G401 (cell line): ENCODE data around the gene CBX4. TPM values are rescaled to one million over a fixed set of nuclear protein-coding genes. Genes with fewer than 3 reads are reported as not detected.

ENCODE experiments used
- DNase-seq: peaks from one replicate; pipeline ENCODE4 v3.0.0-alpha.2; 2015; ENCODE audit warnings: low spot score
- in situ Hi-C: cut with HindIII; loops from 2 replicates; pipeline ENCODE4 v1.10.0; 2016; ENCODE audit warnings: low sequenced_read_pairs, mixed read lengths
- total RNA-seq: library from RNA; depleted of rRNA; stranded (reverse); fragments of >200 nt; shearing (Covaris generic); gene quantifications from 2 replicates; pipeline ENCODE4 v1.2.3, GENCODE V29; 2014; rRNA removed

Gene CBX4
- 13.5 and 20.9 TPM in 2 replicates for total RNA-seq

DNA sequence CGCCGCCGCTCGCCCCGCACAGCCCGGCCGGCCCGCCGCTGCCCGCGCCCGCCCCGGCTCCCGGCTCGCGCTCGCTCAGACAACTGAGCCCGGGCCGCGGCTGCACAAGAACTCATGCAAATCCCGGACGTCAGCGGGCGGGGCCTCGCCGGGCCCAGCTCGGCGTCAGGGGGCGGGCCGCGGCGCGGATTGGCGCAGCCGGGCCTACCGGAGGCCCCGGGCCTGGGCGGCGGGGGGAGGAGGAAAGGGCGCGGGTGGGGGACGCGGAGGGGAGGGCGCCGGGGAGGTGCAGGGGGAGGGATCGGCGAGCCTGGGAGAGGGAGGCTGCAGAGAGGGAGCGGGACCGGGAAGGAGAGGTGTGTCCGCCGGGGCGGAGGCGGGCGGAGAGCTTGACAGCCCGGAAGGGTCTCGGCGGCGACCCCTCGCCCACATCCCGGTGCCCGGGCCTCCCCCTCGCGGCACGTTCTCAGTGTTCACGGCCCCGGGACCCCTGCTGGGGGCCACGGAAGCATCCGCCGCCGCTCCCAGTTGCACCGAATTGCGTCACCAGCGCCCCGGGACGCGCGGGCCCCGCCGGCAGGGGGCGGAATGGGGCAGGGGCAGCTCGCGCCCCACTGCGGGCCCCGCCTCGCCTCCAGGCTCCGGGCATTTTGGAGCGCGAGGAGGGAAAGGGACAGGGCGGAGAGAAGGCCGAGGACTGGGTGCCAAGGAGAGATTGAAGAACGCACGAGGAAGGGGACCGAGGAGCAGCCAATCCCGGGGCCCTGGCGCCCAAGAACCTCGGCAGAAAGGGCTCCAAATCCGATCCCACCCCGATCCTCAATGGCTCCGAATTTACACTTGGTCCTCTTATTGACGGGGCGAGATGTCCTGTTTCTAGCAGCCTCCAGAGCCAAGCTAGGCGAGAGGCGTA lies at the start of gene CBX4:
Gene CBX4 (minus strand): TSS at position 85 of the 913 bp plus-strand sequence. CDS start 189 bp downstream, outside the sequence.
- in situ Hi-C loops, result no loop called here
- peak; percentile 92 for DNase-seq

DNA sequence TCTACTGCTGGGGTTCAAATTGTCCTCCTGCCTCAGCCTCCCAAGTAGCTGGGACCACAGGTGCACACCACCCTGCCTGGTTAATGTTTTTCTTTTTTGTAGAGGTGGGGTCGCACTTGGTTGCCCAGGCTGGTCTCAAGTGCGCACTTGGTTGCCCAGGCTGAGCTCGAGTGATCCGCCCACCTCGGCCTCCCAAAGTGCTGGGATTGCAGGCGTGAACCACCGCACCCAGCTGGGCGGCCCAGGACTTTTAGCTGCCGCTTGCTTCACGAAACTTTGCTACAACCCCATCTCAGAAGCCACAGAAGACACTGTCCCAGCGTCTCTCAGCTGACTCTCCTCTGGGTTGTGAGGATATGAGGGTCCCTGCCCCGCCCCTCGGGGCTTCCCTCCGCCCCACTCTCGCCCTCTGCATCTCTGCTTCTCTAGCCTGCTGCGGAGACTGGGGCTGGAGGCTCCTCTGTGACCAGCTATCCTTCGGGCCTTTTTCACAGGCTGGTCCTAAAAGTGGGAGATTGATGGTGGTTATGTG lies 48.8 kb upstream of the CBX4 start:
- in situ Hi-C loops, result no loop called here
- no peak for DNase-seq

DNA sequence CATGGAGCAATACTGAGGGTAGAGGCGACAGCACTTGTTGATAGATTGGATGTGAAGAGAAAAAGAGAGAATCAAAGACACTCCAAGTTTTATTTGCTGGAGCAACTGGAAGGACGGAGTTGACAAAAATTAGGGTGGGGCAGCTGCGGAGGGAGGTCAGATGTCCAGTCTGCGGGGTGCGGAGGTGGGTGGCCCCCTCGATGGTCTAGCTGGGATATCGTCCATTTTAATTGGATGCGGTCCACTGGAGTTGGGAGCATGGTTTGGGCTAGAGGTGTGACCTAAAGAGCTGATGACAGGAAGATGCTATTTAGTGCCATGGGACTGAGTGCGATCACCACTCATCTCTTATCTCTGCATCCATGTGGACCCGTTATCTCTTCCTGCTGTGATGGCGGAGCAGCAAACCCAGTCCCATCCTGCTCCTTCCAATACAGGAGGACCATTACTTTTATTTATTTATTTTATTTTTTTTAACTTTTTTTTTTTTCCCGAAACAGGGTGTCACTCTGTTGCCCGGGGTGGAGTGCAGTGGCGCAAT lies 48.3 kb upstream of the CBX4 start:
- no peak for DNase-seq
- in situ Hi-C loops, result no loop called here

DNA sequence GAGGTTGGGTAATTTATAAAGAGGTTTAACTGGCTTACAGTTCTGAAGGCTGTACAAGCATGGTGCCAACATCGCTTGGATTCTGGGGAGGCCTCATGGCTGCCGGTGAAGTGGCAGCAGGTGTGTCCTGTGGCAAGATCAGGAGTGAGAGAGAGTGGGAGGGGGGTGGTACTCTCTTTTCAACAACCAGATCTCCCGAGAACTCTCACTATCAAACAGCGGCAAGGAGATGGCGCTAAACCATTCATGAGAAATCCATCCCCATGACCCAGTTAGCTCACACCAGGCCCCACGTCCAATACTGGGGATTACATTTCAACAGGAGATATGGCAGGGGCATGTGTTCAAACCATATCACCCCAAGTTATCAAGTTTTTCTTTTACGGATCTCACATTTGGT lies 44.0 kb upstream of the CBX4 start:
- in situ Hi-C loops, result no loop called here
- DNase-seq, result no peak

DNA sequence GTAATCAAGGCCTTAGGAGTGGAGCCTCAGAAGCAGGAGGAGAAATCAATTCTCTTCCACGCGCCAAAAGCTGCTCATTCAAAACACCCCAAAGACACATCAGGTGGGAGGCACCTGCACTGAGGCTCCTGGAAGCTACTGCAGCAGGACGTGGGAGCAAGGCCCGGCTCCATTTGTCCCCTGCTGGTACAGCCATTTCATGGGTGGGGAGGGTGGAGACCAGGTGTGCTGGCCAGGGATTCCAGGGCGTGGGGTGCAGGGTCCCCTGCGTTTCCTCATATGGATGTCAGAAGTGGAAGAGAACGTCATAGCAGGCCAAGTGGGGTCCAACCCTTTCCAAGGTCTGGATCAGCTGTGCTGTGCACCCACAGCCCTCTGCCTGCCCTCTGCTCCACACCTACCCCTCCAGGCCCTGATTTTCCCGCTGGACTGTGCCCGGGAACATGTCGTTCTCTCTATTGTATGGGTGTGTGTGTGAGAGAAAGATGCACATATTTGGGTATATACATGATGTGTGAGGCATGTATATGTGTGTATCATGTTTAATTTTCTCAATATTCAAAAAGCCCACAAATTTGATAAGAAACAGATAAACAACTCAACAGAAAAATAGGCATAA lies 39.2 kb upstream of the CBX4 start:
- DNase-seq, result no peak
- in situ Hi-C loops, result no loop called here

DNA sequence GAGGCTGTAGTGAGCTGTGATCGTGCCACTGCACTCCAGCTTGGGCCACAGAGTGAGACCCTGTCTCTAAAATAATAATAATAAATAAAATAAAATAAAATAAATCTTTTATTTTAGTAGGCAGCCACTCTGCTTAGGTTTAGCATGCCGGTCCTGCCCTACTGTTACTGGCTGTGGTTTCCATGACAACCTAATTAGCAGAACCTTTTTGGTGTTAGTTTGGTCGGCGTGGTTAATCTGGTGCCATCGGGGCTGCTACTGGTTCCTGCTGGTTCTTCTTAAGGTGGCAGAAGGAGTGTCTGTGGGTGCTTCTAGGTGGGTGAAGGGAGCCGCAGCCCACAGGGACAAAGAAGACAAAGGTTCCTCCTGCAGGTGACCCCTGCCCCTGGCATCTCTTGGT lies 37.8 kb upstream of the CBX4 start:
- in situ Hi-C loops, result no loop called here
- DNase-seq, result no peak

DNA sequence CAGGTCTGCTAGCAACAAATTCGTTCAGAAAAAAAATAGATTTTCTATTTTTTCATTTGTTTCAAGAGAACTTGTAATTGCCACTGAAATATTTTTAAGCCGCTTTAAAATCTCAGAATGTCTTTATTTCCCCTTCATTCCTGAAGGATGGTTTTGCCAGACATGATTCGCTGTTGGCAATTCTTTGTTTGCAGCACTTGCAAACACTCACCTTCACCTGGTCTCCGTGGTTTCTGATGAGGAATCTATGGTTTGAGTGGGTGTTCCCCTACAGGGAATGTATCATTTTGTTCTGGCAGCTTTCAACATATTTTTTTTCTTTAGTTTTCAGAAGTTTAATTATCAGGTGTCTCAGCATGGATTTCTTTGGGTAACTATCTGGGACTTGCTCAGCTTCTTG lies 36.3 kb upstream of the CBX4 start:
- DNase-seq, result no peak
- in situ Hi-C loops, result no loop called here

DNA sequence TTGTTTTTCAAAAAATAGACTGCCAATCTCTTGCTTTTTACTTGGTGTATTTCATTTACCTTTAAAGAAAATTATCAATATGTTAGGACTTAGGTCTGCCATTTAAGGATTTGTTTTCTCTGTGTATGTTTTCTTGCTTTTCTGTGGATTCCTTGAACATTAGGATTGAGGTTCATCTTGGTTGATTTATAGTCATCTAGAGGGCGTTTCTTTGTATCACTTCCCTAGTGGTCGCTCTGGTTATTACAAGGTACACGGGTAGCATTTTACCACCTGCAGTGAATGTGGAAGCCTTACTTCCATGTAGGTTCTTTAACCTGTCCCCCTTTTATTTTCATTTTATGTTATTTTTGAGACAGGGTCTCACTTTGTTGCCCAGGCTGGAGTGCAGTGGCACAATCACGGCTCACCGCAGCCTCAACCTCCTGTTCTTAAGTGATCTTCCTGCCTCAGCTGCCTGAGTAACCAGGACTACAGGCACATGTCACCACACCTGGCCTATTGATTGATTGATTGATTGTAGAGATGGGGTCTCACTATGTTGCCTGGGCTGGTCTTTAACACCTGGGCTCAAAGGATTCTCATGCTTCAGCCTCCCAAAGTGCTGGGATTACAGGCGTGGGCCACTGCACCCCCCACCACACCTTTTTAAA lies 35.2 kb upstream of the CBX4 start:
- in situ Hi-C loops, result no loop called here
- peak; percentile 23 for DNase-seq

DNA sequence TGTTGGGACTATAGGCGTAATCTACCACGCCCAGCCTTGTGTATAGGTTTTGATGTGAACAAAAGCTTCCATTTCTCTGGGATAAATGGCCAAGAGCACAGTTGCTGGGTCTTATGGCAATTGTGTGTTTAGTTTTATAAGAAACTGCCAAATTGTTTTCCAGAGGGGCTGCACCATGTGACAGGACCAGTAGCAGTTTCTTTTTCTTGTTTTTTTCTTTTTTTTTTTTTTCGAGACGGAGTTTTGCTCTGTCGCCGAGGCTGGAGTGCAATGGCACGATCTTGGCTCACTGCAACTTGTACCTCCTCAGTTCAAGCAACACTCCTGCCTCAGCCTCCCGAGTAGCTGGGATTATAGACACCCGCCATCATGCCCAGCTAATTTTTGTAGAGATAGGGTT lies 34.3 kb upstream of the CBX4 start:
- in situ Hi-C loops, result no loop called here
- DNase-seq, result no peak

DNA sequence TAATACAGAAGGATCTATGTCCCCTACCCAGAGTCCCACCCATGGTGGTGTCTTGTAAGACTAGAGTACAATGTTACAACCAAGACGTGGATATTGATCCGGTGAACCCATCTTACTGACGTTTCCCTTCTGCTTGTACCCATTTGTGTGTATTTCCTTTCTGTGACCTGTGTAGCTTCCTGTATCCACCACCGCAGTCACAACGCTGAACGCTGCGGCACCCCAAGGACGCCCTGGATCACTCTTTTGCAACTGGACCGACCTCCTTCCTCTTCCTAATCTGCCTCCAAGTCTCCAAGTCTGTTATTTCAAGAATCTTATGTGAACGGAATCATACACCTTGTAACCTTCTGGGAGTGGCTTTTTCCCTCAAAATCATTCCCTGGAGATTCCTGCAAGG lies 33.5 kb upstream of the CBX4 start:
- no peak for DNase-seq

DNA sequence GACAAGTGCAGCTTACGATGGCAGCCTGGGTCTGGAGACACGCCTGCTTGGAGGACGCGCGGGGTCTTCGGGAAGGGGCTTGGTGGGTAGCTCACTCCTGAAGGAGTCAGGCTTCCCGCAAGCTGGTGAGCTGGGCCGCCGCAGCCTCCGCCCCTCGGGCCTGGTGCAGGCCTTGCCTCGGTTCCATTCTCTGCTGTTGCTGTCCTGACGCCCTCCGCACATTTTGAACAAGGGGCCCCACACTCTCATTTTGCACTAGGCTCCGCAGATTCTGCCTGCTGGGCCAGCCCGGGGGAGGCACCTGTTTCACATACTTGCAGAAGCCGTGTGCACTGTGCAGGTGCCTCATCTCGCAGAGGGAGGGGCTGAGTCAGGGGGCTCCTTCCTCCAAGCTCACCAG lies 31.9 kb upstream of the CBX4 start:
- in situ Hi-C loops, result no loop called here
- no peak for DNase-seq

More for the DNA sequence above, 33.5 kb upstream of the CBX4 start:
- in situ Hi-C loops, result no loop called here

DNA sequence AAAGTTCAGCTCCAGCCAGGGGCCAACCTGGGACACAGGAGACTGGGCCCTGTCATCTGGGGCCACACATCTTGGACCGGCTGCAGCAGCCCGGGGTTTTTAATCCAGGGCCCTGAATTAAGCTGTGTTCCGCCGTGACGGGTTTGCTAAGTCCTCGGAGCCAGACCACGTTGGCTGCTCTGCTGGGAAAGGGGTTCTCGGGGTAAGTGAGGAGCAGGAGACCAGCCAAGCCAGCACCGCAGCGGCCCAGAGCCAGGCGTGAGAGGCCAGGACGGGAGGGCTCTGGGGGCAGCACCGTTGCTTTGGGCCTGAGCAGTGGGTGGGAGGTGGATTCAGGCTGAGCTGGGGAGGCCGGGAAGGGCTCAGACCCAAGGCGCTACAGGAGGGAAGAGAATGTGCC lies 31.3 kb upstream of the CBX4 start:
- DNase-seq, result no peak
- in situ Hi-C loops, result no loop called here

DNA sequence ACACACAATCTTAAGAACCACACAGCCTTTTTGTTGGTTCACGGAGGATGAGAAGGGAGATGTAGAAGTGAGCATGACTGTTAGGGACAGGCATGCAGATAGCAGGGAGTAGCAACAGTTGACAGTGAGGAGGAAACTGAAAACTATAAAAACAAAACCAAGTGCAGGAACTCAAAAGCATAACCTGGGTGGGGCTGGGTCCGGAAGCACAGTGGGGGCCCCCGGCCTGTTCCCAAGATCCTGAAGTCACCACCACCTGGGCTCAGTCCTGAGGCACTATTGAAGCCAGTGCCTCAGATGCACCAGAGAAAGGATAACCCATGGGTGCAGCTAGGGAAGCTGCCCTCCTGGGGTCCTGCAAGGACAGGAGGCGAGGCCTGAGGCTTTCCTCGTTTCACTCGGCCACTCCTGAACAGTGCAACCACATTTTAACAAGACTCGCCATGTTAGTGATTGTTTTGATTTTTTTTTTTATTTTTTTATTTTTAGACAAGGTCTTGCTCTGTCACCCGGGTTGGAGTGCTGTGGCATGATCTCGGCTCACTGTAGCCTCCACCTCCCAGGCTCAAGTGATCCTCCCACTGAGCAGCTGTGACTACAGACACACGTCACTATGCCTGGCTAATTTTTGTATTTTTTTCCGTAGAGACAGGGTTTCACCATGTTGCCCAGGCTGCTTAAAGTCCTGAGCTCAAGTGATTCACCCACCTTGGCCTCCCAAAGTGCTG lies 27.7 kb upstream of the CBX4 start:
- DNase-seq, result no peak
- in situ Hi-C loops, result no loop called here

DNA sequence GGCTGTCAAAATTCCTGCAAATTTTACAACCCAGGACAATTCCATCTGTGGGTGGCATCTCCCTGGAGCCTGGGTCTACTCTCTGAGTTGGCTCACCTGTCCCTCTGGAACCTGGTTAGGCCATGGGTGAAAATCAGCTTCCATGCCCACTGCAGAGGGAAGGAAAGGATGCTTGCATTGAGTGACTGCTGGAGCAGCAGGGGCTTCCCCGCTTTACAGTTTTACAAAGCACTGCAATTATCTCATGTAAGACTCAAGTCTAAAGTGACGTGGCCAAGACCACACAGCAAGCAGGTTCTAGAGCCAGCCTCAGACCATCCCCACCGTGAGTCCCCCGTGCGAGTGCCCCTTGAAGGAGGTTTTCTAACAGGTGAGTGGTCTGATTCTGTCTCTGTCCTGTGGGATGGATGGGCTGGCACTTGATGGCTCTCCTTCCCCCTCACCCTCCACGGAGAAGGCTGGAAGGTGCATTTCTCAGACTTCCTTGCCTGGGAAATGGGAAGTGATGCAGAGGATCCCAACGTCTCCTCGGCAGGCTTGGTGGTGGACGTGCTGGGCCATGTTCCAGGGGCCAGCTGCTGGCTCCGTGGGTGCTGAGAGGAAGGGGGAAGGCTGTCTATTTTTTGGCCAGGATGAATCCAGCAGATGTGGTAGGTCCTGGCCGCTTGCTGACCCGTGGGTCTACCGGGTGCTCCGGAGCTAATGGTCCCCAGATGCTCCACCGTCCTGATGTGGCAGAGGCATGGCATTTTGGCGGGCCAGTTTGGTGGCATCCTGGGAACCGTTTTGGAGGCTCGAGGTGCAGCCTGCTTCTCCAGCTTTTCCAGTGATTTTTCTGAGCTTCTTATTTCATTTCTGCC lies 26.3 kb upstream of the CBX4 start:
- DNase-seq, result no peak
- in situ Hi-C loops, result no loop called here

DNA sequence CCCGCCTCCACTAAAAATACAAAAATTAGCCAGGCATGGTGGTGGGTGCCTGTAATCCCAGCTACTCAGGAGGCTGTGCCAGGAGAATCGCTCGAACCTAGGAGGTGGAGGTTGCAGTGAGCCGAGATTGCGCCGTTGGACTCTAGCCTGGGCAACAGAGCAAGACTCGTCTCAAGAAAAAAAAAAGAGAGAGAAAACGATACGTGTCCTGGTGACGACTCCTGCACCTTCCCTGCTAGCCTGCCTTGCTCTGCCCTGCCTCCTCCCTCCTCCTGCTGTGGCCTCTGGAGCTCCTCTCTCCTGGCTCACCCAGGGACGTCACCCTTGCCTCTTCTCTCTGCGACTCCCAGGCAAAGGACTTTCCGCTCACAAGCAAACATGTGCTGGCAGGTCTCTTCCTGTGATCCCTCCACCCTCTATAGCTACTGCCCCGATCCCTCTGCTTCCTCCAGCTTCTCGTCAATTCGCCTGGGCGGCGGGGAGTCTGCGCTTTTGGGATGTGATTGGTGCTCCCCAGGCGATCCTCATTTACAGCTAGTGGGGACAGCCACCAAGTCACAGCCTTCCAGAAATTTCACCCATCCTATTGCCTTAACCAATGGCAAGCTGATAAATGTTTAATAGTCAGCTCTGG lies 25.5 kb upstream of the CBX4 start:
- in situ Hi-C loops, result no loop called here
- DNase-seq, result no peak

DNA sequence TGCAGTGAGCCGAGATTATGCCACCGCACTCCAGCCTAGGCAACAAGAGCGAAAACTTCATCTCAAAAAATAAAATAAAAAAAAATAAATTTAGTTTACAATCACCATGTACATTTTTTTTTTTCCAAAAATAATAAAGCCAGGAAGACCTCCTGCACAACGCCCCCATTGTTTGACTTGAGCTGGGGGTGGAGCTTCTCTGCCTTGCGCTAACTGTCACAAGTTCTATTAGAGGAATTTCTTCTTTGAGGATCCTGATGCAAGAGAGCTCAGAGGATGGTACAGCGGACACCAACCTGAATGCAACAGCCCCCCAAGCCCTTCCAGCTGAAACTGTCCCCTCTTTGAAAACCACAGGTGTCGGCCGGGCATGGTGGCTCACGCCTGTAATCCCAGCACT lies 24.9 kb upstream of the CBX4 start:
- no peak for DNase-seq
- in situ Hi-C loops, result no loop called here

DNA sequence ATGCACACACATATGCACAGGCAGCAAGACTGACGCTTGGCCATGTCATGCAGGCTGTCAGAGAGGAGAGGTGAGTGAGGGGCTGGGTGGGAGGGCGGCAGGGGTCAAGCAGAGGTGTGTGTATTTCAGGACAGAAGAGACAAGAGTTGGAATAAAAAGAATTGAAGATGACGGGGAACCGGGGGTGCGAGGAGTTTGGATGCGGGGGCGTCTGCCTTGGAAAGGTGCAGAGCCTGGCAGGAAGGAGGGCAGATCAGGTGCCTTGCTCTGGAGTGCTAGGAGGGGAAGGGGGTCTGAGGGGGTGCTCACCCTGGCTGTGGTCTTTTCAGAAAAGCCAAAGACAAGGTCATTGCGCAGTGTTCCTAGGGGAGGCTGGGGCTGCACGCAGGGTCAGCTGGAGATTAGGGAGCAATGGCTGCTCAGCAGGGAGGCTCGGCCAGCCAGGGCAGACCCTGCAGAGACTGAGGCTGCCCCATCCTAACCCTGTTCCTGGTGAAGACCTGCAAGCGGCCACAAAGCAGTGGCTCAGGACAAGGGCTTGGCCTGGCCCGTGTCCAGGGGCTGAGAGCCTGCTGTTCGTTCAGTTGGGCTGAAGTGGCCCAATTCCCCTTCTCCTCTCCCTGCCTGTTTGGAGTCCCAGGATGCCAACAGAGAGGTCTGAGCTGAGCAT lies 23.7 kb upstream of the CBX4 start:
- in situ Hi-C loops, result no loop called here
- DNase-seq, result no peak
